ENCODE results near the gene OLA1. TPM values are rescaled to one million over a fixed set of nuclear protein-coding genes. Genes with fewer than 3 reads are reported as not detected.

Gene OLA1
- total and polyA plus RNA-seq, 2 of the 4 experiments (the other 2 are of a cell fraction) = 54.7 to 71.2 TPM

DNA sequence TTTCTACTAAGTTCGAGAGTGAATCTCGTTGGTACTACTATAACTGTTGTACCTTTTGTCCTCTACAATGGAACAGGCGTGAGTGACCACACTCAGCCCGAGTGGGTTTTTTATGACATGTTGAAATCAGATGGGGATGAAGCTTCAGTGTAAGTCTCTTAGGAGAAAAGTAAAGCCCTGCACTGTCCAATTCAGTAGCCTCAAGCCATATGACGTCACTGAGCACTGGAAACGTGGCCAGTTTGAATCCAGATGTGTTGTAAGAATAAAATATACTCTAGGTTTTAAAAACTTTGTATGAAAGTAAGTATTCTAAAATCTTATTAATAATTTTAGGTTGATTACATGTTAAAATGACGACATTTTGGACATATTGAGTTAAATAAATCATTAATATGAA, 181.5 kb downstream of the OLA1 start:
- Histone ChIP-seq H2BK5ac (ENCODE audit: low read depth, low read length, poor library complexity, severe bottlenecking) (no peak overlapping the region), H4K20me1 (ENCODE audit: insufficient read depth, low read length) (no peaks in the 10 kb centered on the region), H3K14ac (replicated peaks; ENCODE audit: low read depth, low read length) (no peak overlapping the region), H3K9me1 (ENCODE audit: insufficient read depth, low read length) (no peaks in the 10 kb centered on the region), H4K8ac (ENCODE audit: low read depth in 2 of 2, low read length in 2 of 2) (no peak overlapping the region), H3K4me2 (ENCODE audit: low read depth, low read length) (no peak overlapping the region), H3K23ac (ENCODE audit: low read depth, low read length) (no peak overlapping the region), H3K4me3 (ENCODE audit: insufficient read depth, low read depth, low read length) (no peak overlapping the region), H3K18ac (ENCODE audit: low read depth, low read length) (no peak overlapping the region), H2BK15ac (ENCODE audit: low read depth, low read length) (no peak overlapping the region), H2BK20ac (ENCODE audit: low read depth, low read length) (no peak overlapping the region), H2AK5ac (ENCODE audit: low read depth, low read length) (no peak overlapping the region), H2BK120ac (ENCODE audit: low read depth, low read length) (no peak overlapping the region), H3K9ac (ENCODE audit: low read depth, low read length) (no peak overlapping the region), H3K27ac (ENCODE audit: insufficient read depth, low read length) (no peak overlapping the region), H3K56ac (ENCODE audit: extremely low read depth, insufficient read depth, low read length) (no peak overlapping the region), H3K4ac (ENCODE audit: low read depth, low read length) (no peak overlapping the region), H2AK9ac (replicated peaks; ENCODE audit: low read depth, low read length, poor library complexity) (no peak overlapping the region), H2AFZ (replicated peaks; ENCODE audit: low read length, poor library complexity) (no peak overlapping the region), H3K27me3 (ENCODE audit: control insufficient read depth, insufficient read depth, low read length) (no peaks in the 10 kb centered on the region), H4K91ac (ENCODE audit: insufficient read depth, low read depth, low read length) (no peak overlapping the region), H3K36me3 (ENCODE audit: control insufficient read depth, insufficient read depth, low read length) (no peaks in the 10 kb centered on the region), H3K4me1 (ENCODE audit: control insufficient read depth, insufficient read depth, low read length) (no peaks in the 10 kb centered on the region), H4K5ac (ENCODE audit: low read depth, low read length) (no peak overlapping the region), H3K9me3 (ENCODE audit: control insufficient read depth, insufficient read depth, low read length) (no peaks in the 10 kb centered on the region), H3K79me1 (ENCODE audit: low read depth in 1 of 2, low read length in 2 of 2) (no peaks in the 10 kb centered on the region)
- ChIA-PET POLR2A (ENCODE audit: unreplicated experiment) (no interaction called here), CTCF (no interaction called here)
- in situ Hi-C loops (cut with MboI; ENCODE audit: low sequenced_read_pairs) (loop anchor here (25.0 kb wide), 1 partner anchor 655 kb away; no protein-coding TSS in a partner anchor), dilution Hi-C loops (cut with HindIII; ENCODE audit: low sequenced_read_pairs, unreplicated experiment) (no loop called here), intact Hi-C loops (cut with micrococcal nuclease) (no loop called here)
- no peak for TF ChIP-seq RAD21 (IDR thresholded peaks at IDR 0.05; ENCODE audit: low read length)
- DNase-seq = no peak
- no peak for ATAC-seq (ENCODE audit: low read depth)
- no CpG with 5 or more reads among the region's 7 CpGs for WGBS, 2 experiments (ENCODE audit: extremely low coverage in 2 of 2, insufficient read length in 1 of 2)
- BruUV-seq (replicated peaks) = no TSS peak

Measured in IMR-90 (cell line).